Esophagus squamous epithelium (tissue), 5 donors: ENCODE results near the gene SLC46A3. TPM values are rescaled to one million over a fixed set of nuclear protein-coding genes. Genes with fewer than 3 reads are reported as not detected.

Experiments used
- DNase-seq: peaks from one replicate; lab custom pipeline; 2025; lab: John Stamatoyannopoulos, UW
- H3K27ac ChIP-seq, 4 donors: fragments of 200-600 bp; sonication (generic); one replicate each; pipeline ENCODE4 v1.5.1; 2016 to 2019; ENCODE audit warnings: mild to moderate bottlenecking in 1 of 4
- H3K27me3 ChIP-seq, 4 donors: fragments of 200-600 bp; sonication (generic); 1 replicate in 3 of 4; 2 replicates in 1 of 4; pipeline versions ENCODE4 v1.5.1 to v1.6.0; 2017 to 2021; ENCODE audit warnings: antibody characterized with exemption in 1 of 4
- H3K36me3 ChIP-seq, 3 donors: fragments of 200-600 bp; sonication (generic); one replicate each; pipeline ENCODE4 v1.5.1; 2016 to 2019
- H3K4me1 ChIP-seq, 3 donors: fragments of 200-600 bp; sonication (generic); one replicate each; pipeline ENCODE4 v1.5.1; 2017 to 2019
- H3K4me3 ChIP-seq, 4 donors: fragments of 200-600 bp; sonication (generic); 1 replicate in 3 of 4; 2 replicates in 1 of 4; pipeline ENCODE4 v1.5.1; 2016 to 2019; ENCODE audit warnings: mild to moderate bottlenecking in 2 of 4, moderate library complexity in 1 of 4
- H3K9me3 ChIP-seq, 3 donors: fragments of 200-600 bp; sonication (generic); one replicate each; pipeline ENCODE4 v1.5.1; 2016 to 2019
- CTCF ChIP-seq, 6 experiments: fragments of 450-650 bp in 4 of 6; fragments of 200-600 bp in 2 of 6; sonication (generic) in 2 of 6; IDR thresholded peaks; one replicate each; pipeline ENCODE4 v1.5.1; 2016 to 2019; ENCODE audit warnings: antibody characterized with exemption in 6 of 6, mild to moderate bottlenecking in 4 of 6, moderate library complexity in 4 of 6
- POLR2A ChIP-seq, 4 donors: fragments of 450-650 bp; IDR thresholded peaks; one replicate each; pipeline ENCODE4 v1.6.1; 2017; ENCODE audit warnings: antibody characterized with exemption in 4 of 4, mild to moderate bottlenecking in 4 of 4, moderate library complexity in 3 of 4
- WGBS, 2 donors: methylation state at CpG; one replicate each; pipeline ENCODE4 v1.1.5; 2018; 5-methylcytosine and 5-hydroxymethylcytosine counted together
- intact Hi-C: fragments of 100-400 bp; cut with DNase I; formaldehyde crosslinking; loops from one replicate; pipeline ENCODE4 v1.15.0; 2022
- small RNA-seq, 4 donors: library from RNA; depleted of rRNA; stranded (forward); fragments of <200 nt; gene quantifications; one replicate each; pipeline ENCODE3, GENCODE V24; 2016
- total RNA-seq, 4 donors: library from RNA; depleted of rRNA; stranded (reverse); fragments of >200 nt; gene quantifications; one replicate each; pipeline ENCODE4 v1.1.0, GENCODE V29; 2016
- donor health status: DM: yes; HTN: yes; CAD: no.

The SLC46A3 gene
- total RNA-seq, 4 donors from 2014 or later, result 0.99 to 8.0 (median 3.1) TPM

- WGBS, 2 donors, result 96 to 100% methylated on average over 1 of the region's 1 CpG
- Histone ChIP-seq H3K4me1 (peaks cover 7 to 28% (median 10%) of the 10 kb centered on the region in 3 donors), H3K36me3 (no peaks in the 10 kb centered on the region), H3K4me3 (no peak overlapping the region), H3K27ac (no peak overlapping the region), H3K27me3 (no peaks in the 10 kb centered on the region), H3K9me3 (no peaks in the 10 kb centered on the region)
- intact Hi-C loops, result no loop called here
- no peak for DNase-seq
- no peak for TF ChIP-seq POLR2A (IDR thresholded peaks at IDR 0.05)
- no peak for TF ChIP-seq CTCF (IDR thresholded peaks at IDR 0.05)
Observed at GRCh38 chr13:28654276-28654675, 64.5 kb downstream of the SLC46A3 start.

GRCh38 chr13:28653111-28653510, 65.7 kb downstream of the SLC46A3 start:
- DNase-seq, result no peak

GRCh38 chr13:28651810-28652401, 66.9 kb downstream of the SLC46A3 start:
- Histone ChIP-seq H3K27ac (no peak overlapping the region), H3K4me3 (no peak overlapping the region), H3K9me3 (no peaks in the 10 kb centered on the region), H3K36me3 (no peaks in the 10 kb centered on the region), H3K27me3 (no peaks in the 10 kb centered on the region), H3K4me1 (peaks cover 0 to 13% (median 0%) of the 10 kb centered on the region in 3 donors)
- TF ChIP-seq POLR2A (IDR thresholded peaks at IDR 0.05), result no peak
- TF ChIP-seq CTCF (IDR thresholded peaks at IDR 0.05), result no peak
- 49 to 60% methylated on average over 7 of the region's 7 CpGs for WGBS, 2 donors
- DNase-seq, result no peak
- intact Hi-C loops, result no loop called here

More at GRCh38 chr13:28653111-28653510, 65.7 kb downstream of the SLC46A3 start:
- WGBS, 2 donors, result 44 to 64% methylated on average over 1 of the region's 1 CpG
- intact Hi-C loops, result no loop called here
- H3K36me3 ChIP-seq, result no peaks in the 10 kb centered on the region
- H3K9me3 ChIP-seq, result no peaks in the 10 kb centered on the region
- H3K4me3 ChIP-seq, result no peak overlapping the region
- TF ChIP-seq CTCF (IDR thresholded peaks at IDR 0.05) (no peak), POLR2A (IDR thresholded peaks at IDR 0.05) (no peak)
- peaks cover 6 to 25% (median 7%) of the 10 kb centered on the region in 3 donors for H3K4me1 ChIP-seq
- H3K27ac ChIP-seq, result no peak overlapping the region
- no peaks in the 10 kb centered on the region for H3K27me3 ChIP-seq

- 92 to 94% methylated on average over 2 of the region's 2 CpGs for WGBS, 2 donors
- intact Hi-C loops, result no loop called here
Observed at GRCh38 chr13:28650284-28650683, 68.5 kb downstream of the SLC46A3 start.

More at GRCh38 chr13:28650284-28650683, 68.5 kb downstream of the SLC46A3 start:
- H3K4me3 ChIP-seq, result no peak overlapping the region
- H3K9me3 ChIP-seq, result no peaks in the 10 kb centered on the region
- DNase-seq, result no peak
- TF ChIP-seq POLR2A (IDR thresholded peaks at IDR 0.05) (no peak), CTCF (IDR thresholded peaks at IDR 0.05) (no peak)
- no peaks in the 10 kb centered on the region for H3K36me3 ChIP-seq
- no peaks in the 10 kb centered on the region for H3K27me3 ChIP-seq
- no peak overlapping the region for H3K27ac ChIP-seq
- H3K4me1 ChIP-seq, result no peaks in the 10 kb centered on the region

Small RNA genes within 50 kb of the gene (small RNA-seq; reads per million reads assigned to genes)
- 0 reads per million in 4 donors for gene RNU6-53P

Other genes starting within 250 kb of the SLC46A3 start
- 10 to 100 TPM in 1 of 4 donors, 1 to 10 TPM in 3; 2.1 to 16.4 (median 8.9) TPM for gene FLT1, start 223.8 kb downstream of the SLC46A3 start, total RNA-seq
- 10 to 100 TPM; 42.8 to 79.4 (median 65.3) TPM for gene POMP, start 59.8 kb downstream of the SLC46A3 start, total RNA-seq
- gene MTUS2, start 101.4 kb upstream of the SLC46A3 start, total RNA-seq, result under 1 TPM in 2 of 4 donors, not detected in 2; 0.08 to 0.57 TPM